ENCODE measurements around the gene UBE2U. TPM values are rescaled to one million over a fixed set of nuclear protein-coding genes. Genes with fewer than 3 reads are reported as not detected.

UBE2U gene
- total RNA-seq, 4 donors from 2014 or later, result not detected

DNA sequence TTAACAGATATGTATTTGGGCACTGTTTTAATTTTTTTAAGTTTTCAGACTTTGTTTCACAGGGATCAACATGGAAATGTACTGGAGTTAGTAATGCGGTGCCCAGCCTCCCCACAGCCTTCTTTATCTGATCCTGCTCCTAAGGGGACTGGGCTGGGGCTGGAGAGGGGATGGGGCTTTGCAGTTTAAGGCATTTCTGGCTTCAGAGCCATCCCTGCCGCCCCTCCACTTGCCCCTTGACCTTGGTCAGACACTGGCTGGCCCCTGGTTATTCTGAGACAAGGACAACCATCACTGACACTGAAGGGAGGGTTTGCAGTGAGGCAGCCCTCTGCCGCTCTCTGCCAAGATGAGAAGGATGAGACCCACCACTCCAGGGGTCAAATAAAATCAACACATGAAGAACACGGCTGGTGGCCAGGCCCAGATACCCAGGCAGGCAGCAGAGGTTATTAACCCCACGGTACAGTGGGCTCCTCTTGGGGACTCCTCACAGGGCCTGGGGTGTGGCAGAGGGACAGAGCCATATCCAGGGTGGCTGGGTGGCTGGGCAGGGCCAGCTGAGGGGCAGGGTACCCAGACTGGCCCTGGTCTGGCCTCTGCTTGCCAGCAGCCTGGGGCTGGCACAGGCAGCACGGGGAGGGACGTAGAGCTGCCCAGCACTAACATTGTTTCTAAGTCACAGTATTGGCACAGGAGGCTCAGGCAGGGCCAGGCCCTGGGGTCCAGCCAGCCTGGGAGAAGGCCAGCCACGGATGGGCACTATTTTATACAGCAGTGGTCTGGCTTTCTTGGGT, 7.2 kb upstream of the UBE2U start:
- TF ChIP-seq EP300 (IDR thresholded peaks at IDR 0.05) (no peak), POLR2AphosphoS5 (IDR thresholded peaks at IDR 0.05) (no peak), POLR2A (IDR thresholded peaks at IDR 0.05) (no peak)
- TF ChIP-seq, protein P1, sequence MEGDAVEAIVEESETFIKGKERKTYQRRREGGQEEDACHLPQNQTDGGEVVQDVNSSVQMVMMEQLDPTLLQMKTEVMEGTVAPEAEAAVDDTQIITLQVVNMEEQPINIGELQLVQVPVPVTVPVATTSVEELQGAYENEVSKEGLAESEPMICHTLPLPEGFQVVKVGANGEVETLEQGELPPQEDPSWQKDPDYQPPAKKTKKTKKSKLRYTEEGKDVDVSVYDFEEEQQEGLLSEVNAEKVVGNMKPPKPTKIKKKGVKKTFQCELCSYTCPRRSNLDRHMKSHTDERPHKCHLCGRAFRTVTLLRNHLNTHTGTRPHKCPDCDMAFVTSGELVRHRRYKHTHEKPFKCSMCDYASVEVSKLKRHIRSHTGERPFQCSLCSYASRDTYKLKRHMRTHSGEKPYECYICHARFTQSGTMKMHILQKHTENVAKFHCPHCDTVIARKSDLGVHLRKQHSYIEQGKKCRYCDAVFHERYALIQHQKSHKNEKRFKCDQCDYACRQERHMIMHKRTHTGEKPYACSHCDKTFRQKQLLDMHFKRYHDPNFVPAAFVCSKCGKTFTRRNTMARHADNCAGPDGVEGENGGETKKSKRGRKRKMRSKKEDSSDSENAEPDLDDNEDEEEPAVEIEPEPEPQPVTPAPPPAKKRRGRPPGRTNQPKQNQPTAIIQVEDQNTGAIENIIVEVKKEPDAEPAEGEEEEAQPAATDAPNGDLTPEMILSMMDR (IDR thresholded peaks at IDR 0.05), result no peak
- no peak overlapping the region for H3K27ac ChIP-seq
- no peaks in the 10 kb centered on the region for H3K4me1 ChIP-seq
- no peaks in the 10 kb centered on the region for H3K27me3 ChIP-seq
- 76% methylated on average over 5 of the region's 8 CpGs for WGBS
- no peaks in the 10 kb centered on the region for H3K36me3 ChIP-seq
- DNase-seq (ENCODE audit: low spot score in 2 of 2), result no peak
- no peaks in the 10 kb centered on the region for H3K9me3 ChIP-seq
- no peak overlapping the region for H3K4me3 ChIP-seq

DNA sequence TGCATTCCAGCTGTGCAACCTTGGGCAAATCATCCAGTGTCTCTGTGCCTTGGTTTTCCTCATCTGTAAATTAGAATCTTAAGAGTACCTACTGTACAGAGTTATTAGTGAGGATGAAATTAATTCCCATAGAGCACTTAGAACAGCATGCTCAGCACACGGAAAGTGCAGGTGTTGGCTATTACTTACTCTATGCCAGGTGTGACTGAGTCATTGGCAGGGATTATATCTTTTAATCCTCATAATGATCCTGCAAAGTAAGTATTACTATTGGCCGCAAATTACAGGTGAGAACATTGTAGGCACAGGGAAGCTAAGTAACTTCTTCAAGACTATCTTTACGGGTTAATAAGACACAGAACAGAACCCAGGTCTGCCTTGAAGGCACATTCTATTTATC, 6.3 kb upstream of the UBE2U start:
- Histone ChIP-seq H3K4me1 (no peaks in the 10 kb centered on the region), H3K9me3 (no peaks in the 10 kb centered on the region), H3K27me3 (no peaks in the 10 kb centered on the region), H3K36me3 (no peaks in the 10 kb centered on the region), H3K4me3 (no peak overlapping the region), H3K27ac (no peak overlapping the region)
- 57% methylated on average over 3 of the region's 3 CpGs for WGBS
- no peak for DNase-seq (ENCODE audit: low spot score in 2 of 2)
- TF ChIP-seq EP300 (IDR thresholded peaks at IDR 0.05) (no peak), POLR2AphosphoS5 (IDR thresholded peaks at IDR 0.05) (no peak), POLR2A (IDR thresholded peaks at IDR 0.05) (no peak)
- TF ChIP-seq, protein P1 (IDR thresholded peaks at IDR 0.05), result no peak

DNA sequence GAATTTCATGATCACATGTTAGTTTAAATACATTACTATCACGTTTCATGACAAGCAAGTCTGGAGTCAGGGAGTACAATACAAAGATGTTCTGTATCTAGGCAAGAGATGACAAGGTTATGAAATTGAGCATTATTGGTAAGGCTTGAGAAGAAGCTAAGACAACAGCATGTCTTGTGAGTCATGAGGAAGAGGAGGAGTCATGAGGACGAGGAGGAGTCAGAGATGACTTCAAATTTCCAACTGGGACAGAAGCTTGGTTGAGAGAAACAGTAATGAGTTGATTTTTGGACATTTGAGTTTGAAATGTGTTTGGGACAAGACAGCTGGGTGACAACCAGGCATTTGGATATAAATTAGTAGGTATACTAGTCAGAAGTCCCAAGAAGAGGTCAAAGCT, 4.3 kb upstream of the UBE2U start:
- DNase-seq (ENCODE audit: low spot score in 2 of 2), result no peak
- Histone ChIP-seq H3K36me3 (no peaks in the 10 kb centered on the region), H3K27ac (no peak overlapping the region), H3K27me3 (no peaks in the 10 kb centered on the region), H3K9me3 (no peaks in the 10 kb centered on the region), H3K4me1 (no peaks in the 10 kb centered on the region), H3K4me3 (no peak overlapping the region)
- WGBS, result 56% methylated on average over 2 of the region's 2 CpGs
- TF ChIP-seq EP300 (IDR thresholded peaks at IDR 0.05) (no peak), POLR2A (IDR thresholded peaks at IDR 0.05) (no peak), POLR2AphosphoS5 (IDR thresholded peaks at IDR 0.05) (no peak)
- TF ChIP-seq, protein P1 (IDR thresholded peaks at IDR 0.05), result no peak

DNA sequence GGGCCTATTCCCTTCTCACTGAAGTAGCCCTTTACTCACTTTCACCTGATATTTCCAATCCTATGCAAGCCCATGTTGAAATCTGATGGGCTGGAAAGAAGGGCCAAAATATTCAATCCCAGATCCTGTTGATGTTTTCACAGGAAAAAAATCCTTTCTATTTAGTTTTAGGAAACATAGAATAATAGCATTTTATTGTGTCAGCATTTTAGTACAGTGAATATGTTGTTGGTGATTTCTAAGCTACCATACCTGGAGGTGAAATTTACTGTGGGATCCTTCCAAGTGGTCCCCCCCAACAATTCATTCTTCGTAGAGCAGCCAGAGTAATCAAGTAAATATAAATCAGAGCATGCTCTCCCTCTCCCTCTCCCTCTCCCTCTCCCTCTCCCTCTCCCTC, 3.4 kb upstream of the UBE2U start:
- no peak for TF ChIP-seq EP300 (IDR thresholded peaks at IDR 0.05)
- TF ChIP-seq, protein P1 (IDR thresholded peaks at IDR 0.05), result no peak
- no peak for TF ChIP-seq POLR2AphosphoS5 (IDR thresholded peaks at IDR 0.05)
- TF ChIP-seq POLR2A (IDR thresholded peaks at IDR 0.05), result no peak
- no peaks in the 10 kb centered on the region for H3K9me3 ChIP-seq
- H3K4me1 ChIP-seq, result no peaks in the 10 kb centered on the region
- WGBS, result 89% methylated on average over 1 of the region's 1 CpG
- H3K27ac ChIP-seq, result no peak overlapping the region
- H3K36me3 ChIP-seq, result no peaks in the 10 kb centered on the region
- no peak overlapping the region for H3K4me3 ChIP-seq
- H3K27me3 ChIP-seq, result no peaks in the 10 kb centered on the region
- DNase-seq (ENCODE audit: low spot score in 2 of 2), result no peak

DNA sequence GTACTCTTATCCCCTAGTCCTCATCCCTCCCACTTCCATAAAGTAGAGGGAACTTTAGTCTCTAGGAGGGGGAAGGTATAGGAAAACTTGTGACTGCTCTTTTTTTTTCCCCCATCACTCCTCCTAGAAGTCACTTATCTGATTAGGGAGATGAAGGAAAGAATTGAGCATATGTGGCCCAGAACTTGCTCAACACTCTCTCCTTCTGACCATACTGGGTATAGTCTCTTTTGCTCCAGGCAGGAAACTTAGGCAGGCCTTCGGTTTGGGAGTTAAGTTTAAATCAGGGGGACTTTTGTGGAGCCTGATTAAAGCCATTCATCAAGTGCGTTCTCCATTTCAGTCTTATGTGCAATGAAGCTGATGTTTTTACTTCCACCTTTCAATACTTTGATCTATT, 5.8 kb downstream of the UBE2U start:
- DNase-seq (ENCODE audit: low spot score in 2 of 2), result no peak
- Histone ChIP-seq H3K4me1 (no peaks in the 10 kb centered on the region), H3K27me3 (no peaks in the 10 kb centered on the region), H3K36me3 (no peaks in the 10 kb centered on the region), H3K4me3 (no peak overlapping the region), H3K9me3 (no peaks in the 10 kb centered on the region), H3K27ac (no peak overlapping the region)
- TF ChIP-seq EP300 (IDR thresholded peaks at IDR 0.05) (no peak), POLR2A (IDR thresholded peaks at IDR 0.05) (no peak), POLR2AphosphoS5 (IDR thresholded peaks at IDR 0.05) (no peak)
- TF ChIP-seq, protein P1 (IDR thresholded peaks at IDR 0.05), result no peak
- 68% methylated on average over 2 of the region's 2 CpGs for WGBS
